Activated CD8-positive, alpha-beta T cell treated with anti-CD3 and anti-CD28 coated beads for 36 hours (primary cell): ENCODE measurements around the gene AADAT. TPM values are rescaled to one million over a fixed set of nuclear protein-coding genes. Genes with fewer than 3 reads are reported as not detected.
"Not testable (repeated sequence)": the region's sequence is repeated elsewhere in the genome, so short reads cannot be mapped to it uniquely, and the experiment has no call there.

Experiments used
- ATAC-seq: fragments of 200-7000 bp; cut with Tn5 transposase; one replicate; pipeline ENCODE4 v1.10.0; 2021; ENCODE audit warnings: mild to moderate bottlenecking, moderate library complexity
- CTCF ChIA-PET: fragments of 350-600 bp; sonication (Branson Sonifier 250); formaldehyde crosslinking; loops from one replicate; lab custom pipeline; 2021; ENCODE audit warnings: antibody characterized with exemption; lab: Charles Lee
- POLR2A ChIA-PET: fragments of 350-600 bp; sonication (Branson Sonifier 250); formaldehyde crosslinking; loops from one replicate; lab custom pipeline; 2021; ENCODE audit warnings: antibody characterized with exemption; lab: Charles Lee
- DNase-seq: peaks from one replicate; pipeline ENCODE4 v3.0.0-alpha.2; 2020
- H3K27ac Mint-ChIP-seq: one replicate; pipeline ENCODE4 v1.8.0; 2021; ENCODE audit warnings: mild to moderate bottlenecking, mixed read lengths
- H3K27me3 Mint-ChIP-seq: one replicate; pipeline ENCODE4 v1.8.0; 2021; ENCODE audit warnings: mixed read lengths
- H3K36me3 Mint-ChIP-seq: one replicate; pipeline ENCODE4 v1.8.0; 2021; ENCODE audit warnings: low read depth, mixed read lengths
- H3K4me1 Mint-ChIP-seq: one replicate; pipeline ENCODE4 v1.8.0; 2021; ENCODE audit warnings: low read depth, mixed read lengths
- H3K4me3 Mint-ChIP-seq: one replicate; pipeline ENCODE4 v1.8.0; 2021; ENCODE audit warnings: mild to moderate bottlenecking, moderate library complexity, mixed read lengths
- H3K9me3 Mint-ChIP-seq: one replicate; pipeline ENCODE4 v1.8.0; 2021; ENCODE audit warnings: mixed read lengths
- intact Hi-C: fragments of 100-400 bp; cut with micrococcal nuclease; formaldehyde crosslinking; loops from one replicate; pipeline ENCODE4 v1.10.0; 2022
- total RNA-seq, 2 experiments: library from RNA; stranded (reverse); gene quantifications; one replicate each; pipeline ENCODE4 v1.2.3, GENCODE V29; 2021
- TF ChIP-seq, protein P1 (sequence below): fragments of 200-600 bp; IDR thresholded peaks from one replicate; pipeline ENCODE4 v1.8.0; 2022; ENCODE audit warnings: antibody characterized with exemption, mild to moderate bottlenecking

AADAT gene
- total RNA-seq, 2 experiments from 2014 or later: not detected

DNA sequence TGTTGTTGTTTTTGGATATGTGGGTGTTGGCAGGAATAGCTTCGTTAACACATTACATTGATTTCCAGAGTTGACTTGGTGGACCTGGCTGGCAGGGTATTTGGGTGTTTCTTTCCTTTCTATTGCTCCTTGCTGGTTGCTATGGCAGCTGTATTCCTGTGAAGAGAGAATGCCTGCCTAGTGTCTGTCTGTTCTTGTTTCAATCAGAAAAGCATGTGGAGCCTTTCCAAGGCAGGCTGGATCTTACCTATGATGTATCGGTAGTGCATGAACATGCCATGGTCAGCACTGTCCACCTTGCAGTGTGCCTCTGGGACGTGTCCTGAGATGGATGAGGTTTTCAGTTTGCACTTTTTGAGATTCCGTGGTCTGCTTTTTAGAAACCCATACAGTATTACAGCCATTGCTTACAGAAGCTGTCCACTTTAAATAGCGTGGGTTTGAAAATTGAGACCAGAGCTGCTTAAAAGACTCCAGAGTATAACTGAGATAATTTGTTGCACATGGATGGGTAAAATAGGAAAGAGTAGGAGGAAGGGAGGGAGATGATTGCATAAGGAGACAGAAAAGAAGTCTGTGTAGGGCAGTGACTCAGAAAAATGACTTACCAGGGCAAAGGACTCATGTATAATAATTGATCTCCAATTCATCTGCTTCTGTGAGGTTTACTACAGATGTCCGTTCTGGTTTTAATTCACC is 20.0 kb upstream of the AADAT start:
- peaks cover 5% of the 10 kb centered on the region for H3K27me3 Mint-ChIP-seq
- H3K4me3 Mint-ChIP-seq: no peak overlapping the region
- intact Hi-C loops: no loop called here
- ChIA-PET POLR2A (no interaction called here), CTCF (no interaction called here)
- TF ChIP-seq, protein P1, sequence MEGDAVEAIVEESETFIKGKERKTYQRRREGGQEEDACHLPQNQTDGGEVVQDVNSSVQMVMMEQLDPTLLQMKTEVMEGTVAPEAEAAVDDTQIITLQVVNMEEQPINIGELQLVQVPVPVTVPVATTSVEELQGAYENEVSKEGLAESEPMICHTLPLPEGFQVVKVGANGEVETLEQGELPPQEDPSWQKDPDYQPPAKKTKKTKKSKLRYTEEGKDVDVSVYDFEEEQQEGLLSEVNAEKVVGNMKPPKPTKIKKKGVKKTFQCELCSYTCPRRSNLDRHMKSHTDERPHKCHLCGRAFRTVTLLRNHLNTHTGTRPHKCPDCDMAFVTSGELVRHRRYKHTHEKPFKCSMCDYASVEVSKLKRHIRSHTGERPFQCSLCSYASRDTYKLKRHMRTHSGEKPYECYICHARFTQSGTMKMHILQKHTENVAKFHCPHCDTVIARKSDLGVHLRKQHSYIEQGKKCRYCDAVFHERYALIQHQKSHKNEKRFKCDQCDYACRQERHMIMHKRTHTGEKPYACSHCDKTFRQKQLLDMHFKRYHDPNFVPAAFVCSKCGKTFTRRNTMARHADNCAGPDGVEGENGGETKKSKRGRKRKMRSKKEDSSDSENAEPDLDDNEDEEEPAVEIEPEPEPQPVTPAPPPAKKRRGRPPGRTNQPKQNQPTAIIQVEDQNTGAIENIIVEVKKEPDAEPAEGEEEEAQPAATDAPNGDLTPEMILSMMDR: no peak
- ATAC-seq: no peak
- no peaks in the 10 kb centered on the region for H3K36me3 Mint-ChIP-seq
- H3K9me3 Mint-ChIP-seq: no peaks in the 10 kb centered on the region
- H3K27ac Mint-ChIP-seq: no peak overlapping the region
- H3K4me1 Mint-ChIP-seq: no peaks in the 10 kb centered on the region
- no peak for DNase-seq

DNA sequence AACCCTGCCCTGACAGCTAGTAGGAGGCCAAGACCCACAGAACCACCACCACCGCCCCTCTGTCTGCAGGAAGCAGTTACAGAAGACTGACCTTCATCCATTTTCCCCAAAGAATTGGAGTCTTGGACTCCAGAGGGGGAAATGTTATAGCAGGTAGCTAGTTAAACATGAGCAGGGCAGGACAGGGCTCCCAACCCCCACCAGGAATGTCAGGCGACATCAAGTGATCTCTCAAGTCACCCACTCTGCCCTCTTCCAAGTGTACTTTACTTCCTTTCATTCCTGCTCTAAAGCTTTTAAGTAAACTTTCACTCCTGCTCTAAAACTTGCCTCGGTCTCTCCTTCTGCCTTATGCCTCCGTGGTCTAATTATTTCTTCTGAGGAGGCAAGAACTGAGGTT is 17.1 kb upstream of the AADAT start:
- Mint-ChIP-seq H3K4me3 (no peak overlapping the region), H3K36me3 (no peaks in the 10 kb centered on the region), H3K9me3 (no peaks in the 10 kb centered on the region), H3K27me3 (peaks cover 3% of the 10 kb centered on the region), H3K27ac (no peak overlapping the region), H3K4me1 (no peaks in the 10 kb centered on the region)
- ATAC-seq (no peak), DNase-seq (no peak)
- POLR2A ChIA-PET: no interaction called here
- intact Hi-C loops: no loop called here
- TF ChIP-seq, protein P1: no peak
- CTCF ChIA-PET: no interaction called here

DNA sequence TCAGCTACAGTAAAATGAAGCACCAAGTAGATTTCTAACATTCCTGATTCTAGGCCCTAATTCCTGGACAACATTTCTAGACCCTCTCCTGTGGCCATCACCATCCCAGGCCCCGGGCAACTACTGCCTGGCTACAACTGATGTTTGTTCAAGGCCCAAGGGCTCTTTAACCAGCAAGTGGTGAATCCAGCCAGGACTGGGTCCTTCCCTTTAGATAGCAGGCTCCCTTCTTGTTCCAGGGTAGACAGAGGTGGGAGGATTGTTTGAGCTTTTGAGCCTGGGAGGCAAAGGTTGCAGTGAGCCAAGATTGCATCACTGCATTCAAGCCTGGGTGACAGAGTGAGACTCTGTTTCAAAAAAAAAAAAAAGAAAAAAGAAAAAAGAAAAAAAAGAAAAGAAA is 12.7 kb upstream of the AADAT start:
- TF ChIP-seq, protein P1: no peak
- intact Hi-C loops: no loop called here
- CTCF ChIA-PET: interaction anchor here (1.6 kb wide), 1 partner anchor 292 kb away, joined by 4 read pairs; no protein-coding TSS in a partner anchor

DNA sequence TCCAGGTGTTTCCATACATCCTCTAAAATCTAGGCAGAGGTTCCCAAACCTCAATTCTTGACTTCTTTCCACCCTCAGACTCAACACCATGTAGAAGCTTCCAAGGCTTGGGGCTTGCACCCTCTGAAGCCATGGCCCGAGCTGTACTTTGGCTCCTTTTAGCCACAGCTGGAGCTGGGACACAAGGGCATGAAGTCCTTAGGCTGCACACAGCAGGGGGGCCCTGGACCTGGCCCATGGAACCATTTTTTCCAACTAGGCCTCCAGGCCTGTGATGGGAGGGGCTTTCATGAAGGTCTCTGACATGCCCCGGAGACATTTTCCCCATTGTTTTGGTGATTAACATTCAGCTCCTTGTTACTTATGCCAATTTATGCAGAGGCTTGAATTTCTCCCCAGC is 8.4 kb upstream of the AADAT start:
- H3K4me3 Mint-ChIP-seq, H3K4me1 Mint-ChIP-seq, ATAC-seq, intact Hi-C loops, DNase-seq, H3K27me3 Mint-ChIP-seq, H3K27ac Mint-ChIP-seq, H3K9me3 Mint-ChIP-seq, CTCF ChIA-PET, POLR2A ChIA-PET, H3K36me3 Mint-ChIP-seq: not testable (repeated sequence)

More for the DNA sequence above, 12.7 kb upstream of the AADAT start:
- Mint-ChIP-seq H3K4me3 (no peak overlapping the region), H3K27me3 (no peaks in the 10 kb centered on the region), H3K4me1 (no peaks in the 10 kb centered on the region), H3K36me3 (no peaks in the 10 kb centered on the region), H3K27ac (no peak overlapping the region), H3K9me3 (no peaks in the 10 kb centered on the region)
- no peak for ATAC-seq
- POLR2A ChIA-PET: no interaction called here
- no peak for DNase-seq

DNA sequence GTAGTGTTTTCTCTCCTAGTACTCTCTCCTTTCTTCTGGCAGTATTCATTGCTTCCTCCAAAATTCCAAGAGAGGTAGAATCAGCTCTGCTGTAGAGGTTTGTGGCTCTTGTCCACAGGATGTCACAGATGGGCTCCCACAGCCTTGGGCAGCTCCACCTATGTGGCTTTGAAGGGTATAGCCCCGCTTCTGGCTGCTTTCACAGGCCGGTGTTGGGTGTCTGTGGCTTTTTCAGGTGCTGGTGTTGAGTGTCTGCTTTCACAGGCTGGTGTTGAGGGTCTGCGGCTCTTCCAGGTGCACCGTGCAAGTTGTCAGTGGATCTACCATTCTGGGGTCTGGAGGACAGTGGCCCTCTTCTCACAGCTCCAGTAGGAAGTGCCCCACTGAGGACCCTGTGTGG is 7.9 kb upstream of the AADAT start:
- CTCF ChIA-PET: no interaction called here
- POLR2A ChIA-PET: no interaction called here
- ATAC-seq: no peak
- H3K9me3 Mint-ChIP-seq: no peaks in the 10 kb centered on the region
- peaks cover 2% of the 10 kb centered on the region for H3K27me3 Mint-ChIP-seq
- no peaks in the 10 kb centered on the region for H3K36me3 Mint-ChIP-seq
- intact Hi-C loops: no loop called here
- no peak overlapping the region for H3K4me3 Mint-ChIP-seq
- no peaks in the 10 kb centered on the region for H3K4me1 Mint-ChIP-seq
- TF ChIP-seq, protein P1: no peak
- no peak for DNase-seq
- no peak overlapping the region for H3K27ac Mint-ChIP-seq
